NCI-H1417 treated with DMSO at 0.1 percent for 48 hours (cell line): ENCODE measurements around the gene MED22.

Experiments used
- DNase-seq: peaks from one replicate; lab custom pipeline; 2025; lab: John Stamatoyannopoulos, UW

MED22 gene

GRCh38 chr9:133375724-133376654 lies 28.1 kb upstream of the MED22 start, which contains the start of the genes STKLD1 and SURF4:
Gene STKLD1, plus strand, starts transcription at chr9:133376366. Its CDS starts 108 bp downstream, at chr9:133376474.
Gene SURF4, minus strand, starts transcription at chr9:133376060. Its CDS starts 91 bp downstream, at chr9:133375969.
- peak; percentile 88 for DNase-seq

DNA sequence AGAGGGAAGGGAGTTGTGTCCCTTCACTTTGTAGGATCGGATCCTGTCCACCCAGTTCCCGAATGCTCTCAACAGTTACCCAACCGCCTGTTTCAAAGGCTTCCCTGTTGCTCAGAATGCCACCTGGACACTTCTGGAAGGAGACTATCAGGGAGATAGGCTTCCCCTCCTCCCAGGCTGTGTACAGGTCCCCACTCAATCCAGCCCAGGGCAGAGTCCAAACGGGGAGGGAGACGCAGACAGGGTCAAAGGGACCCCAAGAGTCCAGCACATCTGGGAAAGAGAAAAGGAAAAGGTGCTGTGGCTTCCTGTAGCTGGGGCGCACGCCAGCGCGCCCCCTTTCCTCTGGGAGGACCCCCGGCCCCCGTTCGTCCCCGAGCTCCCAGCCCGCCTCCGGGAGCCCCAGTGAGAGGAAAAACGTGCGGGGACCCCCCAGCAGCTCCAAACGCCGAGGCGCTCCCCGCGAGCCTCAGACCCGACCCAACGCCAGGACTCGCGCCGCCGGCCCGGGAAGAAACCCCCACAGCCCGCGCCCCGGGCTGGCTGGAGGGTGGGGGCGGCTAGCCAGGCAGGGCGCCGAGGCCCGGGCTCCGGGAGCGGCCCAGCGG lies 27.3 kb upstream of the MED22 start:
- no peak for DNase-seq

DNA sequence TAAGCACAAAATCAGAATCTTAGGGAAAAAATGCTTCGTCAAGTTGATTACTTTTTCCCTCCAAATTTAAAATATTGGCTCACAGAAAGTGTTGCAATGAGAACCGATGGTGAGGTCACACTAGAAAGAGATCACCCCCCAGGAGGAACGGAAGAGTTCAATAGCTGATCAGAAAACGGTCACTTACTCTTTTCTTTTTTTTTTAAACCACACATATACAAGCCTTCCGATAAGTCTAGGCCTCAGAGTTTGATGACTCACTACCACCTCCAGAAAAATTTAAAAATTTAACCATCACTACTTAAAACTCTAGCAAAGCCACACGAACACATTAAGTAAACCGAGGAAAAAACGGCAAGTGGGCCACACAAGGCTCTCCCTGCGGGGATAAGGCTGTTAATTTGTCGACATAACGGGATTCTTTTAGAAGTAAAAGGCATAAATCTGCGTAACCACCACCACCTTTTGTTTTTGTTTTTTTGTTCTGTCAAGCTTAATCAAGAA lies 26.7 kb upstream of the MED22 start:
- no peak for DNase-seq

DNA sequence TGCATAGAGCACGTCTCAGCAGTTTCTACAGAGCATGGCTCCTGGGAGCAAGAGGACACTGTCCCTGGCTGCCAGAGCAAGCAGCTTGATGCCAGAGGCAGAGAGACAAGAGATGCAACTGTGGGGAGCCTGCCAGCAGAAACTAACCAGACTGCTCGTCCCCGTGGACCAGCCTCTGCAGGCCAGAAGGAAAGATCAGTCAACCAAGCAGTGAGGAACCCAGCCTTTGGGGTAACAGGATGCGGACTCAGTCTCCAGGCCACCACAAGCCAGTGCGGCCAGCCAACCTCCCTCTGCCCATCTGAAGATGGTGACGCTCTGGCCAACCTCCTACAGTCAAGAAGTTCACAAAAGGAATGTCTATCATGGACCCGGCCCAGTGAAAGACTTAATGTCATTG lies 24.2 kb upstream of the MED22 start:
- DNase-seq = no peak

GRCh38 chr9:133371261-133371711 lies 23.4 kb upstream of the MED22 start:
- no peak for DNase-seq

DNA sequence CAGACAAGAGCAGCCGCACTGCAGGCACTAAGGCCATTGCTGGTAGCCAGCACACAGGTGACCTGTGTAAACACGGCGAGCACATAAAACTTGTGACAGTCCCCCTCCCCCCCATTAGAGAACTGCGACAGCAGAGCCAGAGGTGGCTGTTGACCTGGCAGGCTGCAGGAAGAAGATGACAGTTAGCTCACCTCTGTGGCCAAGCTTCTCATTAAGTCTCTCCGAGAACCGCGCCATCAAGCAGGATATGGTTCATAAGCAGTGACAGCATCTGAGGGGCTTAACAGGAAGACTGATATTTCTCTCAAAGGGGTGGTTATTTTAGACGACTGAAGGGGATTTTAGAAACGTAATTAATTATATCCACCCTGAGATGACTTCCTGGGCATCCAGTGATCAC lies 22.8 kb upstream of the MED22 start:
- no peak for DNase-seq

GRCh38 chr9:133369933-133370332 lies 22.0 kb upstream of the MED22 start:
- DNase-seq = no peak

- no peak for DNase-seq
Measured at GRCh38 chr9:133369422-133369821, 21.5 kb upstream of the MED22 start.

DNA sequence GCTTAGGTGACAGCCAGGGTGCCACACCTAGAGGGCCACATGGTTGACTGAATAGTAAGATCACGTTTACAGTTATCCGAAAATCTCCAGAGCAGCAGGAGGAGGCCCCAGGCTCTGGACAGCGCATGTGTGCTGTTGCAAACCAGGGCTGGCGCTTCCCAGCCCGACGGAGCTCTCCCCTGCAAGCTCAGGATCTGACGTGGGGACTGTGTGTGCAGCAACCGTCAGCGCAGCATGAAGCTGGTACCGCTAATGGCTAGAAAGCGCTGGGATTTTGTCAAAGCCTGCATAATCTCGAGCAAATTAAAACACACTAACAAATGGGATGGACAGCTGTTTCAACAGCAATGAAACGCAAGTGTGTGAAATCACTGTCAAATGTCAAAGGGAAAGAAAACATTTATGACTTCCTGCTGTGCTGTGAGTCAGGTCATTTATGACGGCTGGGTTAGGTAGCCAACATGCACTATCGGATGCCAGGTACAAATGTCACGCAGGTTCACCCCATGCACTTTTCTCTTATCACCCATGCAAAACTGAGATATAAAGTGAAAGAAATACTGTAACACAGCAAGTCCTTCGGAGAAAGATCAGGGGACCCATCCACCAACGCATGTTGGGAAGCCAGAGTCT lies 20.4 kb upstream of the MED22 start:
- peak; percentile 66 for DNase-seq

DNA sequence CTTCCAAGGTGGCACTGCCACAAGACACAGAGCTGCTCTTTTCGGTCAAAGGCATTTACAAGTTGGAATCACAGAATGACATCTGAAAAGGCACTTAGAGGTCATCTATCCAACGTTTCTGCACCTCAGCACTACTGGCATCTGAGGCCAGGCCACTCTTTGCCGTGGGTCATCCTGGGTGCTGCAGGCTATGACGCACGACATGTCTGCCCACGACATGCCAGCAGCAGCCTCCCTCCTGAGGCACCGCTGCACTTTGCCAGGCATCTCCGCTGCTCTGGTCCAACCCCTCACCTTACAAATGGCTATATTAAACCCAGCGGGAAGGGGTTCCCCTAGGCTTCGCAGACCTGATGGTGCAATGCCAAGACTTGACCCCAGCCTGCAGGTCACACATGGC lies 19.8 kb upstream of the MED22 start:
- no peak for DNase-seq

GRCh38 chr9:133367221-133367620 lies 19.3 kb upstream of the MED22 start:
- no peak for DNase-seq

DNA sequence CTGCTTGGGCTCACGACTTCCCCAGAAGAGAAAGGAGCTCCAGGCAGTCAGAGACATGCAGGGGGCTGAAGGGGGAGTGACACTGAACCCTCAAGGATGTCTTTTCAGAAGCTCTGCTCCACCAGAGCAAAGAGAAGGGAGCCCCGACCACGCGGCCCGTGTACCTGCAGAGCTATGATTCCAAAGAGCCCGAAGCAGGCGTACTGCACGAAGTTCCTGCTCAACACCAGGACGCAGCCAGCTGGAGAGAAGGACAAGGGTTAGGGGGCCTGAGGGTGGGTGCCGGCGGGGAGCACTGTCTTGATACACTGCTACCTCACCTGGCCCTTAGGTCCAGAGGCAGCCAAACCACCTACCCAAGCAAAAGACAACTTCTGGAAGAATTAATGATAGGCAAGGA lies 18.5 kb upstream of the MED22 start:
- no peak for DNase-seq

- no peak for DNase-seq
Measured at GRCh38 chr9:133362359-133363044, 14.6 kb upstream of the MED22 start.

- no peak for DNase-seq
Measured at GRCh38 chr9:133361507-133362092, 13.7 kb upstream of the MED22 start.

GRCh38 chr9:133360400-133361393 lies 12.8 kb upstream of the MED22 start:
- DNase-seq = no peak

DNA sequence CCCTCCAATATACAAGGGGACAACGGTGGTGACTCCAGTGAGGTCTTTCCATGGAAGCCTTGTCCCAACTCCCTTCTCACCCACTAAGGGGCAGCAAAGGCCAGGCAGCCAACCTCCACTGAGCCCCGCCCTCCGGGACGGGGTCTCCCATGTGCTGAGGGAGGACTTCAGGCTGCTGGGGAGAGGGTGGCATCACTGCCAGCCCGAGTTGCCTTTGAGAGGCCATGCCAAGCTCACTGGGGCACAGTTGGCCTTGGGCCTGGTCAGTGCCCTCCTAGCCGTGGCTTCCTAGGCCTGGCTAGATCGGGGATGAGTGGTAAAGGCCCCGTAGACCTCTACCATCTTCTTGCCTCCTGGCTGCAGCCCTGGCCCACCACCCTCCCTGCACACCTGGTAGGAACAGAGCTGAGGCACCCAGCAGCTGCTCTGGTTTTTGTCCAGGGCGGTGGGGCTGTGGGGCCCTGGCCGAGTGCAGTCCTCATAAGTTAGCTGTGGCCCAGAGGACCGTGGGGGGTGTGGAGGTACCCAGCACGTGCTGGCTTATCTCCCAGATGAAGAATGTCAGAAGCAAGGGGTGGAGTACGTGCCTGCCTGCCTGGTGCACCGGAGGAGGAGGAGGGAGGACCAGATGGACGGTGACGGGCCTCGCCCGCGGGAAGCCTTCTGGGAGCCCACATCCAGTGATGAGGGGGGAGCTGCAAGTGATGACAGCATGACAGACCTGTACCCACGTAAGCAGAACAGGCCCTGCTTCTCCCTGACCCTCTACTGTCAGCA lies 11.7 kb upstream of the MED22 start:
- no peak for DNase-seq

- DNase-seq = no peak
Measured at GRCh38 chr9:133357656-133358055, 9.7 kb upstream of the MED22 start.

- no peak for DNase-seq
Measured at GRCh38 chr9:133356391-133357091, 8.6 kb upstream of the MED22 start, which contains the start of the genes SURF1 and SURF2. Gene SURF1, minus strand, starts transcription at chr9:133356487. Its CDS starts 34 bp downstream, at chr9:133356453. Gene SURF2, plus strand, starts transcription at chr9:133356550. Its CDS starts 43 bp downstream, at chr9:133356593.
